UCSD-AML1 (cell line): ENCODE results near the gene LPCAT4.
"Not testable (repeated sequence)": the region's sequence is repeated elsewhere in the genome, so short reads cannot be mapped to it uniquely, and the experiment has no call there.

Experiments
- DNase-seq: peaks from one replicate; lab custom pipeline; 2025; ENCODE audit not compliant: unreplicated experiment; lab: John Stamatoyannopoulos, UW

The LPCAT4 gene, protein sequence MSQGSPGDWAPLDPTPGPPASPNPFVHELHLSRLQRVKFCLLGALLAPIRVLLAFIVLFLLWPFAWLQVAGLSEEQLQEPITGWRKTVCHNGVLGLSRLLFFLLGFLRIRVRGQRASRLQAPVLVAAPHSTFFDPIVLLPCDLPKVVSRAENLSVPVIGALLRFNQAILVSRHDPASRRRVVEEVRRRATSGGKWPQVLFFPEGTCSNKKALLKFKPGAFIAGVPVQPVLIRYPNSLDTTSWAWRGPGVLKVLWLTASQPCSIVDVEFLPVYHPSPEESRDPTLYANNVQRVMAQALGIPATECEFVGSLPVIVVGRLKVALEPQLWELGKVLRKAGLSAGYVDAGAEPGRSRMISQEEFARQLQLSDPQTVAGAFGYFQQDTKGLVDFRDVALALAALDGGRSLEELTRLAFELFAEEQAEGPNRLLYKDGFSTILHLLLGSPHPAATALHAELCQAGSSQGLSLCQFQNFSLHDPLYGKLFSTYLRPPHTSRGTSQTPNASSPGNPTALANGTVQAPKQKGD

DNA sequence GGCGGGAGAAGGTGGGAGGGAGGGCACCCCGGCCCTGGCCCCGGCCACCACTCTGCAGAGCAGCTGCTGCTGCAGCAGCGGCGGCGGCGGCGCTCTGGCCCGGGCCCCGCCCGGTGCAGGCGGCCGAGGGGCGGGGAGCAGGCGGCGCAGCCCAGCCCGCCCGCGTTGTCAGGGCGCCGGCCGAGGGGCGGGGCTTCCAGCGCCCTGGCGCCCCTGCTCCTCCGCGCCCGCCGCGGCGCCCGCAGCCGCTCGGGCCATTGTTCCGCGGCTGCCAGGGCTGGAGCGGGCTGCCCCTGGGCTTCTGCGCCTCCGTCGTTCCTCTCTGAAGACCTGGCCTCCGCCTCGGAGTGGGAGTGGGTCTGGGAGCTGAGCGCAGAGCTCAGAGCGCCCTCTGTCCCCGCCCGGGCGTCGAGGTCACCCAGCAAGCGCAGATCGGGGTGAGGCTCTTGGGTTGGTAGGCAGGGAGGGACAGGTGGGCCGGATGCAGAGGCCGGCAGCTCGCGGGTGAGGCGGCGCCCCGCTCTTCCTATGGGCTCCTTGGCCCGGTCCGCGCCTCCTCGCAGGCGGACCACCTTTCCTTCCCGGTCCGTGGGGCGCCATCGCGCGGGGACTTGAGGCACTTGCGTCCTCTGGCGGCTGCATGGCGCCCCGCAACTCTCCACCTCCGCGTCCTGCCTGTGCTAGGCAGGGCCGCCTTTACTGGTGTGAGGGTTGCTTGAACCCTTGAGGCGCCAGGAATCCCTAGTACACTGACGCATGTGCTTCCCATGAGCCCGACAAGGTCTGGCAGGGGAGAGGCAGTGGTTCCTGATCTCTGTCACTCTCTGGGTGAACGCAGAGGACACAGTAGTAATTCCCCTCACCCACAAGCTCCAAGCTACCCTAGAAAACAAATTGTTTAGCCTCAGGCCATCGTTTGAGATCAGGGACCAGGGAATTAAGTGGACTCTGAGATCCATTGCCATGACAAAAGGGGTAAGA is at the start of gene LPCAT4:
Gene LPCAT4, minus strand, starts transcription at position 96 of the 981 bp plus-strand sequence. CDS start 96 bp downstream, outside the sequence.
- peak; percentile 94 for DNase-seq

DNA sequence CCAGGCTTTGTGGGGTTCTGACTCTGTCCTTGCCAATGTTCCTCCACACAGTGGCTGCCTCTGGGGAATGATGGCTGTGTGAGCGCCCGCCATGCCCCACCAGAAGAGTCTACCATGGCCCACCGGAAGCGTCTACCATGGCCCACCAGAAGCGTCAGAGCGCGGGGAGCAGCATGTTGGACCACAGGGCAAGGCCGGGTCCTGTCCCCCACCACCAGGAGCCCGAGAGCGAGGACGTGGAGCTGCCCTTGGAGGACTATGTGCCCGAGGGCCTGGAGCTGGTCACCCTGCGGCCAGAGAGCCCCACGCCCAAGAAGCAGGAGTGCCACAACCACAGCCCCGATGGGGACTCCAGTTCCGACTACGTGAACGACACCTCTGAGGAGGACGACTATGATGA is 42.5 kb upstream of the LPCAT4 start:
- not testable (repeated sequence) for DNase-seq

DNA sequence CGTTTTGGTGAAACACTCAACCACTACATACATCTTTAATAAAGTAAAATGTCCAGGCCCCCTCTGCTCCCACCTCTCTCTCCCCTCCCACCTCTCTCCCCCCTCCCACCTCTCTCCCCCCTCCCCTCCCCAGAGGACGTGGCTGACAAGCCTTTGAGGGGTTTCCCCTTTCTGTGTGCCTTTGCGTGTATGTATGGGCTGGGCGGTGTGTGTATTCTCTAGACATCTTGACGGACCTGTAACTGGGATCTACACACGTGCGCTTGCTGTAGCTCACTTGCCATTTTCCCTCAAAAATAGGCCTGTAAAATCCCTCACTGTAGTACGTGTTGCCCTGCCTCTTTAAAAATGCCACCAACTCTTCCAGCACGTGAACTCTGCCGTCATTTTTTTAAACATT is 42.0 kb upstream of the LPCAT4 start:
- DNase-seq: not testable (repeated sequence)

DNA sequence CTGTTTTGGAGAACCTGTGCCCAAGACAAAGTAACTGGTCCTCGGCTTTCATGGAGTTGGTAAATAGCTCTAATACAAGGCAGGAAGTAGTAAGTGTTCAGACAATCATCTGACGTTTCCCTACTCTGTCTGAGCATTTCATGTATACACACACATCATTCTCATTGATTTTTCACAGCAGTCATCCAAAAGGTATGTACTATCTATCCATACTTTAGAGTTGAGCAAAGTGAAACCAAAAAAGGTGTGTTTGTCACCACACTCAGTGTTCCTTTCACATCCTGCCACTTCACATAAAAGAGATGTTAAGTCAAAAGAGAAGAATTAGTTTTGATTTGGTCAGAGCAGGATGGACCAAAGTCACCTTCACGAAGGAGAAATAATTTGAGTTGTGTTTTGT is 36.9 kb upstream of the LPCAT4 start:
- DNase-seq: not testable (repeated sequence)

DNA sequence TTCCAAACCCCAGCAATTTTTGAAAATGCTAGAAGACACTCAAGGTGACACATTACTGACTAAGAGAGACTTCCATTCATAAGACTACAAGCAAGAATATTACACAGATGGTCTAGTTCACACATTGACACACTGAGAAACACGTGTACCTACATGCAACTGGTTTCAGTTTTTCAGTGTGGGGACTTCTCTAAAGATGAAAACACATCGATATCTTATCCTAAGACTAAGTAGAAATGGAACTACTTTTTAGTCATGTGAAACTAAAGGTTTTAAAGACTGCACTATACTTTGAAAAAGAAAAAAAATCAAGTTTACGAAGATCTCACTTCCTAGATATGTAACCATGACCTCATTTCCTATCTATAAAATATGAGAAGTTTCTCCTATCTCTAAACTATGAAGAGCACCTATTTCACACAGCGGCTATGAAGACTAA is 36.2 kb upstream of the LPCAT4 start:
- not testable (repeated sequence) for DNase-seq

DNA sequence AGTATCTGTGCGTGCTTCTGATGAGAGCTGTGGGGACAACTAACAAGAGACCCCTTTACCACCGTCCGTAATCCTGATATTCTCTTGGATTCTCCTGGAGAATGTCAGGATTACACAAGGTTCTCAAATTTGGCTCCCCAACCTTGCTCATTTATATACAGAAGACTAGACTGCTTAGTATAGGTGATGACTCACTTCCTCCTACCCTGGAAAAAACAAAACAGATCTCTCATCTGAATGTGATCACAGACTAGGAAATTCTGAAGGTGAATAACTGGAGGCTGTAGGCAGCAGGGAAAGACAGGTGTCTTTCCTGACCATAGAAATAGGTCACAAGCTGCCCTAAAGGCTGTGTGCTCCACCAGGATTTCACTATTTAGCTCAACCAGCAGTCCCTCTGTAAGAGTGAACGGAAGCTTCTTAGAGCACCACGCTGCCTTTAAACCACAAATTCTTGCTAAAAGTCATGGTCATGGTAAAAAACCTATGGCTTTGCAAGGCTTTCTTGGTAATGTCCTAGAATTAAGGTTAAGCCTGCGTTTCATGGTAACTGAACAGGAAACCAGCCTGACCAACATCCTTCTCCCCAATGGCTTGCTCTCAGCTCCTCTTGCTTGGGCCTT is 30.8 kb upstream of the LPCAT4 start:
- DNase-seq: not testable (repeated sequence)

DNA sequence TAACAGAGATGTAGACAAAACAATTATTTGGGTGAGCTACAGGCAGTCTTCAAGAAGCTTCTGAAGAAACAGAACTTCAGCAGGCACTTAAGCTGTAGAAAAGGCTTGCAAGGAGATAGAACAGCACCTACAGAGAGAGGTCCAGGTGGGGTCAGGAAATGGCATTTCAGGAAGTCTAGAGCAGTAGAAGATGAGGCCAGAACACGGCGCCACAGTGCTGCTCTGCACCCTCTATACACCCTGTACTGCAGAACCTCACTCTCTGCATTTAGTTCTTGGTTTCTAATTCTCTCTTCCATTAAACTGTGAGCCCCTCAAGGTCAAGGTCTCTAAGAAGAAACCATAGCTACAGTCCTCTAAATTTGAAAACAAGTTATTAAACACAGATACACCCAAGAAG is 26.0 kb upstream of the LPCAT4 start:
- DNase-seq: not testable (repeated sequence)

DNA sequence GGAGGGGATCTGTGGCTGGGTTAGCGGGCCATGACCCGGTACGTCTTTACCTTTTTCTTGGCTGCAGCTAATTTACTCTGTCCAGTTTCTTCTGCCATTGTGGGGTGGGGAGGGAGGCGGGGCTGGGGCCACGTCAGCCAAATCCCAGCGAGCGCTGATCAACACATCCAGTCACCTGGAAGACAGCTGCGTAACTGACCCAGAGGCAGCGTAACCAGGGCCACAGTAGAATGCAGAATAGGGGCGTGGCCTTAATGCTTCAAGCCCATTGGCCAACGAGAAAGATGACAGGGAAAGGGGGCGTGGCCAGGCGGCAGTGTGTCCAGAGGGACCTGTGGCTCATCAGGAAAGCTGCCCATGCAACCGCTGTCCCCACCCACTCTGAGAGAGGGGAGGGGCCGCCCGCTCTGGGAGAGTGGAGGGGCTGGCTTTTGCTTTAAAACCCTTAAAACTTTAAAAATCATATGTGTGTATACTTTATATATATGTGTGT is 22.6 kb upstream of the LPCAT4 start:
- DNase-seq: not testable (repeated sequence)

DNA sequence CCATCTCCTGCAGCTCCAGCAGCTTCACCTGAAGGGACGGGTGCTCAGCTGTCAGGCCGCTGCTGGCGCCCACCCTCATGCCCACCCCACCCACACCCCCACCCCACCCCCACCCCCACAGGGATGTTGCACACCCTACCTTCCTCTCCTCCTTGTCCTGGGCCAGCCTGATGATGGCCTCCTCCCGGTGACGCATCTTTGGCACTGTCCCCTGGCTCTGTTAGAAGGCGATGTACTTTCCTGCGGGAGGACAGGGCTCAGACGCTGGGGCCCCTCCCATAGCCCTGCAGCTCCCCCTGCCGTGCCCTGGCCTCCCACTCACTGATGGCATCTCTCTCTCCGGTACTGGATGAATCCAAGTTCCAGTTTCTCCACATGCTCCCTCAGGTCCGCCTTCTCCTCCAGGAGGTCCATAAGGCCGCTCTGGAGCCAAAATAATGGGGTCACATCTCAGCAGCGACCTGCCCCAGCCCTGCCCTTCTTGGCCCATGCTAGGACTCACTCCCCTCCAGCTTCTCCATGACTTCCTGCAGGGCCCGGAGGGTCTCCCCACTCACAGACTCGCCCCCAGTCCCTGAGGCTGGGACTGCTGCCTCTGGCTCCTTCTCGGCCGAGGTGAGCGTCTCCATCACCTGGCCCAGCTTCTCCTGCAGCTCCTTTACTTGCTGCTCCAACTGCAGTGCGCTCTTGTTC is 15.0 kb upstream of the LPCAT4 start:
- not testable (repeated sequence) for DNase-seq

DNA sequence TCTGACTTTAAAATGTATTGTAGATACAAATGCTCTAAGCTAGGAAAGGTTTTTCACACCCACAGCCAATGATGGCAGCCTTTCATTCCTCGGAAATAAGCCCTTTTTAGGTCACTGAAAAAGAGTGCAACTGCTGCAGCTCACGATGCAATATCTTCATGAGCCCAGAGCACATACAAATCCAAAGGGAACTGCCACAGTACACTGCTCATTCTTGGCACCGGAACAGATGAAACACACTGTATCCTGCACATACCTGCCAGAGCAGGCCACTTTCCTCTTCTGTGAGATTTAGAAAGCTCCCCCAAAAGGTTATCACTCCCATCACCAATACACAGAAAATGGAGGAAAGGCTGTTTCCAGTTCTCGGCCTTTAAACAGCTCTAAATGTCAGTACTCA is 13.5 kb upstream of the LPCAT4 start:
- not testable (repeated sequence) for DNase-seq

DNA sequence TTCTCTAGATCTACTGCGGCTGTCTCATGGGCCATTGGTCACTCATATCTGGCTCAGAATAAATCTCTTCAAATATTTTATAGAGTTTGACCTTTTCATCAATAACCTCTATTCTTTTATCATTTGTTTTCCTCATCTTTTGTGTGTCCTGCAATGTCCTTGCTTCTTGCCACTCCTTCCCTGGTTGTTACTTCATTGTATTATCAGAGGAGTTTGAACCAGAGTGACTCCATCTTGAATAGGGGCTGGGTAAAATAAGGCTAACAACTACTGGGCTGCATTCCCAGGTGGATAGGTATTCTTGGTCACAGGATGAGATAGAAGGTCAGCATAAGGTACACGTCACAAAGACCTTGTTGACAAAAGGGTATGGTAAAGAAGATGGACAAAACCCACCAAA is 9.9 kb upstream of the LPCAT4 start:
- DNase-seq: no peak

DNA sequence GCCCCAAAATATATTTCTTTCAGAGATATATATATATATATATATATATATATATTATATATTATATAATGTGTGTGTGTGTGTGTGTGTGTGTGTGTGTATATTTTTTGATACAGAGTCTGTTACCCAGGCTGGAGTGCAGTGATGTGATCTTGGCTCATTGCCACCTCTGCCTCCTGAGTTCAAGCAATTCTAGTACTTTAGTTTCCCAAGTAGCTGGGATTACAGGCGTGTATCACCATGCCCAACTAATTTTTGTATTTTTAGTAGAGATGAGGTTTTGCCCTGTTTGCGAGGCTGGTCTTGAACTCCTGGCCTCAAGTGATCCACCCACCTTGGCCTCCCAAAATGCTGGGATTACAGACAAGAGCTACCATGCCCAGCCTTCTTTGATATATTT is 8.5 kb upstream of the LPCAT4 start:
- DNase-seq: not testable (repeated sequence)

DNA sequence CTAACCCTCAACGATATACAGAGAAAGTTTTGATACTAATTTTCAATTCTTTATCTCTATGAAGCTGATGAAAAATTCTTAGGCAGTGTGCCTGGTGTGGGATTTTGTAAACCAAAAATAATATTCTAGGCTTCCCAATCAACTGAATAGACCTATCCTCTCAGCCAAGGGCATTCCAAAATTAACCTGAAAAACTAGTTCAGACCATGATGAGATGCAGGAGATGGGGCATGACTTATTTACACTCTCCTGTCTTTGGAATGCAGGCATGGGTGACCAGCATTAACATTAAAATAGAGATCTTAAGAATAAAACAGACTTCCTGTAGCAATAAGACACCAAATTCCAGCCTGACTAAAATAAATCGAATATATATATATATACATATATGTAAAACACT is 7.8 kb upstream of the LPCAT4 start:
- no peak for DNase-seq

DNA sequence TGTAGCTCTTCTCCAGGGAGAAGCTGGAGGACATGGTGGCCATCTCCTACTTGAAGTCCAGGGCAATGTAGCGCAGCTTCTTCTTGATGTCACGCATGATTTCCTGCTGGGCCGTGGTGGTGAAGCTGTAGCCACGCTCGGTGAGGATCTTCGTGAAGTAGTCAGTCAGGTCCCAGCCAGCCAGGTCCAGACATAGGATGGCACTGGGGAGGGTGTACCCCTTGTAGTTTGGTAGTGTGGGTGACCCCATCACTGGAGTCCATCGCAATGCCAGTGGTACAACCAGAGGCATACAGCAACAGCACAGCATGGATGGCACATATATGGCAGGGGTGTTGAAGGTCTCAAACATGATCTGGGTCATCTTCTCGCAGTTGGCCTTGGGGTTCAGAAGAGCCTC is 7.0 kb upstream of the LPCAT4 start:
- no peak for DNase-seq

DNA sequence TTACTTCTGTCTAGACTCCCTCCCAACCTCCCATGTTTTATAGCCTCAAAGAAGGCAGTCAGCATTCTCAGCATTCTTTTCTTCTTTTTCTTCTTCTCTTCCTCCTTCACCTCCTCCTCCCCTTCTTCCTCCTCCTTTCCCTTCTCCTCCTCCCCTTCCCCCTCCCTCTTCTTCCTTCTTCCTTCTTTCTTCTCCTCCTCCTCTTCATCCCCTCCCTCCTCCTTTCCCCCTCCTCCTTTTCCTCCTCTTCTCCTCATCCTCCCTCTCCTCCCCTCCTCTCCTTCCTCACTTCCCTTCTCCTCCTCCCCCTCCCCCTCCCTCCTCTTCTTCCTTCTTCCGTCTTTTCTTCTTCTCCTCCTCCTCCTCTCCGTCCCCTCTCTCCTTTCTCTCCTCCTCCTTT is 3.6 kb upstream of the LPCAT4 start:
- no peak for DNase-seq

DNA sequence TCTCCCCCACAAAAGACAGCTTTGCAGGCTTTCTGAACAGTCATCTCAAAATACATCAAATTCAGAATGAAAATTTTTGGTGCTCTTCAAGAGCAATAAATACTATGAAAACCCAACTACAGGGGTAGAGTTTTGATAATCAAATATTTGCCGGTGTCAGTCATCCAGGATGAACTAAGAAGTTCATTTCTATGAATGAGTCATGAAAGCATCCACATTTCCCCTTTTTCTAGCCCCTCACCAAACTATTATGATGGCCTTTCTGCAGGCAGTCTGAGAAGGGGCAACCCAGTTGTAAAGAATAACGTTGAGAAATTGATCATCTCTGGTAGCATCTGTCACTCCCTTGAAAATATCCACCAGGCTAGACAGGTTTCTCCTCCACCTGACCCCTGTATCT is 3.1 kb upstream of the LPCAT4 start:
- no peak for DNase-seq

DNA sequence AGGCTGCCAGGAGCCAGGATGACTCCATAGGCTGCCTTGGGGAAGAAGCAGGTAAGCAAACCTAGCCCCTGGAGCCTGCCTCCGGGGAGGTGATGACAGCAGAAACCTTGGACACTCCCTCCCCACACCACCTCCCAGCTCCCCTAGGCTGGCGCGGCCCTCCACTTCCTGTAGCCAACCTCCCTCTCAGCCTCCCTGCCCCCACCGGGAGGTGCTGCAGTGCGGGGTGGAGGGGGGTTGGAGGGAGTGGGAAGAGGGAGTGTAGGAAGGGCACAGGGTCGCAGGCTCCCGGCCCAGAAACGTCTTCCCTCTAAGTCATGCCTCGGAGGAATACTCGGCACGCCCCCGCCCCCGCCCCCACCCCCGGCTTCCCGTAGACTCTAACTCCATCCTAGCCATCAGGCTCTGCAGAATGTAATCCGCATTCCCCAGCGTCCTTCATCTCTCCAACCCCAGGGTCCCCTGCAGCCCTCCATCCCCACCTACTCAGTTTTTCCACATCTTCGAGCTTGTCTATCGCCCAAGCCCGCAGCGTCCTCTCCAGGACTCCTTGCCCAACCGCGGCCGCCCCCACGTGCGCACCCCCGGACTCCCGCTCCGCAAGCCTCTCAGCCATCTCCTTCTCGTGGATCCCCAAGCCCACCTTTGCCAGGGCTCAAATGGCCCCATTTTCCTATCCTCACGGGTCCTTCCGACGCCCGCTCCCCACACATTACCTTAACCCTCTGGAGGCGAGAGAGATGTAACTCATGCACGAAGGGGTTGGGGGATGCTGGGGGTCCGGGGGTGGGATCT is 528 bp downstream of the LPCAT4 start:
- DNase-seq: peak; percentile 74

DNA sequence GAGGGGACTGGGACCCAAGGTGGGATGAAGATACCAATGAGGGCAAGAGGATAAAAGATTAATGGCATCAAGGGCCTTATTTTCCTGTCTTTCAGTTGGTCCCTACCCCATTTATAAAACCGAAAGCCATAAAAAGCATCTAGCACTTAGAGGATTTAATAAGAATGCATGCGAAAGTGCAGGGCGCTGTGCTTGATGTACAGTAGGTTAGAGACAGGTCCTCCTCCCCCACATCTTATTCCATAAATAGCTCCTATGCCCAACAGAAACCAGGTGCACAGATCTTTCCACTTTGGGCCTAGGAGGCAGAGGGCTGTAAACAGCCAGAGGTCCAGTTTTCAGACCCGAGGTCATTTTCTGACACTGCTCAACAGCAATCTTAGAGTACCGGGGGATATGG is 1.2 kb downstream of the LPCAT4 start:
- no peak for DNase-seq

DNA sequence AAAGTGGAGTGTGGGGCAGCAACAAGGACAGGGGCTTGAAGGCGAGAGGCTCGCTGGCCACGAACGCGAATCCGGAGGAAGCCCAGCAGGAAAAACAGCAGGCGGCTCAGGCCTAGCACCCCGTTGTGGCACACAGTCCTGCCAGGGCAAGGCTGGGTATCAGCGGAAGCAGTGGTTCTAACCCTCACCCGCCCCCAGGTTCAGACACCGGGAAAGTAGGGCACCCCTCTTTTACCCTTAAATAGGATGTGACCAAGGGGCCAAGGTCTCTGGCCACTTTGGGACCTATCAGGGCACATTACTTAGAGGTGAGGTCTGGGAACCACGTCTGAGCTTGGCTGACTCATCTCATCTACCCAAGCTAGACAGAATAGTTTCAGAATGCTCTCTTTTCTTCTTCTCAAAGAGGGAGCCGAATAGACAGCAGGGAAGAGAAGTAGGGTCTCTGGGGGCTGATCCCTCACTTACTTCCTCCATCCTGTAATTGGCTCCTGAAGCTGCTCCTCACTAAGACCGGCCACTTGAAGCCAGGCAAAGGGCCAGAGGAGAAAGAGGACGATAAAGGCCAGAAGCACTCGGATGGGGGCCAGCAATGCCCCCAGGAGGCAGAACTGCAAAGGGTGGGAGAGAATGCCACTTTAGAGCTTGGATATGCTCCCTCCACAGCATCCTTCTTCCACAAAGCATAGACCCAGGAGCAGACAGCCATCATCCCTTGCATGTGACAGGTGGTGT is 1.7 kb downstream of the LPCAT4 start:
- DNase-seq: no peak
